Lower leg skin (tissue), 3 donors: ENCODE results near the gene MAGI2.

Source experiments
- POLR2A ChIP-seq, 2 donors: fragments of 450-650 bp; IDR thresholded peaks; one replicate each; pipeline ENCODE4 v1.6.1; 2016 to 2017; ENCODE audit warnings: antibody characterized with exemption in 2 of 2, mild to moderate bottlenecking in 1 of 2, moderate library complexity in 1 of 2
- TF ChIP-seq, protein P1 (sequence below), 3 donors: fragments of 450-650 bp; IDR thresholded peaks; one replicate each; pipeline ENCODE4 v1.5.1; 2016; ENCODE audit warnings: antibody characterized with exemption in 3 of 3, mild to moderate bottlenecking in 3 of 3, moderate library complexity in 2 of 3

DNA sequence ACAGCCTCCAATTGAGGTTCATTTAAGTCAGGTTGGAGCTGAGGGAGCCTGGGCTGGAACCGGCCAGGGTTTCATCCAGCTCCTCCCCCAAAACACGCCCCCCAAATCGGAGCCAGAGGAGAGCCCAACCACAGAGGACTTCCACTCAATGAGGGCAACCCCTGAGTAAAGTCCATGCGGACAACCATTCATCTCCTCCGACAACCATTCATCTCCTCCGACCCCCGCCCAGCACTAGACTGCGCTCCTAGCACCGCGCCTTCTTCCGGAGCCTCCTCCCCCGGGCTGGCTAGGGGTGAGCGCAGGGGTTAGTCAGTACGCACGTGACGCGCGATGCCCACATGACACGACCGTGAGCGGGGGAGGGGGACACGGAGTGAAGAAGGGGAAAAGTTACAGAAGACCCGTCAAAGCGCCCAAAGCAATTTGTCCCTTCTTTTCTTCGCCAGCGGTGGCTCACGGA lies 1.4 kb downstream of the MAGI2 start:
- TF ChIP-seq, protein P1, sequence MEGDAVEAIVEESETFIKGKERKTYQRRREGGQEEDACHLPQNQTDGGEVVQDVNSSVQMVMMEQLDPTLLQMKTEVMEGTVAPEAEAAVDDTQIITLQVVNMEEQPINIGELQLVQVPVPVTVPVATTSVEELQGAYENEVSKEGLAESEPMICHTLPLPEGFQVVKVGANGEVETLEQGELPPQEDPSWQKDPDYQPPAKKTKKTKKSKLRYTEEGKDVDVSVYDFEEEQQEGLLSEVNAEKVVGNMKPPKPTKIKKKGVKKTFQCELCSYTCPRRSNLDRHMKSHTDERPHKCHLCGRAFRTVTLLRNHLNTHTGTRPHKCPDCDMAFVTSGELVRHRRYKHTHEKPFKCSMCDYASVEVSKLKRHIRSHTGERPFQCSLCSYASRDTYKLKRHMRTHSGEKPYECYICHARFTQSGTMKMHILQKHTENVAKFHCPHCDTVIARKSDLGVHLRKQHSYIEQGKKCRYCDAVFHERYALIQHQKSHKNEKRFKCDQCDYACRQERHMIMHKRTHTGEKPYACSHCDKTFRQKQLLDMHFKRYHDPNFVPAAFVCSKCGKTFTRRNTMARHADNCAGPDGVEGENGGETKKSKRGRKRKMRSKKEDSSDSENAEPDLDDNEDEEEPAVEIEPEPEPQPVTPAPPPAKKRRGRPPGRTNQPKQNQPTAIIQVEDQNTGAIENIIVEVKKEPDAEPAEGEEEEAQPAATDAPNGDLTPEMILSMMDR (IDR thresholded peaks at IDR 0.05), result no peak
- no peak for TF ChIP-seq POLR2A (IDR thresholded peaks at IDR 0.05)
